ENCODE data around the gene D2HGDH.

Gene D2HGDH

DNA sequence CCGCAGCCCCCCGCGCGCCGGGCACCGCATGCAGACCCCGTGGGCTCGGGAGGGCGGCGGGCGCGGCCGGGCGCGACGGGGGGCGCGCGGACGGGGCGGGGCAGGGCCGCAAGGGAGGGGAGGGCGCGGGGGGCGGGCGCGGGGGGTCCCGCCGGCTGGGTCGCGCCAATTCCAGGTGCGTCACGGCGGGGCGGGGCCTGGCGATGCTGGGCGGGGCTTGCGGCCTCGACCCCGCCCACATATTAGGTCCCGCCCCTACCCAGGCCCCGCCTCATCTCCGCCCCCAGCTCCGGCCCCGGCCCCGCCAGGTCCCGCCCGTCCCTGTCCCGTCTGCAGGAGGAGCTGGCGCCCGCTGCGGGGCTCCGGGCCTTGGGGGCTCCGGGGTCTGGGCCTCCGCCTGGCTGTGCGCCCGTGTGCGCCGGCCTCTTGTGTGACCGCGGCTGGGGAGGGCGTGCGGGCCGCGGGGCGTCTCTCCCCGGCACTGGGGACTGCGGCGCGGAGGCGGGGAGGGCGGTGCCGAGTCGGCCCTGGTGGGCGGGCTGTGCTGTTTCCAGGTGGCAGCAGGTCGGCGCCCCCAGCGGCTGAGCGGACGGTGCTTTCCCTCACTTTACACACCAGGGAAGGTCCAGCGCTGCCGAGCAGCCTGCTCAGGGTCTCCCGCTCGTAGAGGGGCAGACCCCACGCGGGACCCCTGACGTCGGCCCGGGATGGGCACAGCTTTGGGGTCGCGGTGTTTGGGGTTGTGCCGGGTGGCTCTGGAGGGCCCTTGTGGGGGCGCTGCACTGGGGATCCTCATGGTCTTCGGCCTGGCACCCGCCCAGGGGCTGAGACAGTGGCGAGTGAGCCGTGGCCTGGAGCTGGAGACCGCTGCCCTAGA is 32.0 kb upstream of the D2HGDH start:
- Histone ChIP-seq H3K4me2 (ENCODE audit: low read length) (peak overlapping the region; percentile 75), H3K79me2 (ENCODE audit: control insufficient read depth, low read length) (peaks cover 34% of the 10 kb centered on the region), H3K9me3 (ENCODE audit: control insufficient read depth, insufficient read depth, low read length) (peaks cover 11% of the 10 kb centered on the region), H3K27me3 (ENCODE audit: control insufficient read depth, low read length) (no peaks in the 10 kb centered on the region), H4K20me1 (ENCODE audit: control insufficient read depth, insufficient read depth, low read depth, low read length) (0 out of 2 replicates have a peak, but pooled peaks cover 4% of the 10 kb centered on the region), H3K36me3 (ENCODE audit: control insufficient read depth, low read length) (peaks cover 33% of the 10 kb centered on the region), H3K4me1 (ENCODE audit: control insufficient read depth, low read length) (peaks cover 20% of the 10 kb centered on the region), H3K4me3 (ENCODE audit: low read length) (peak overlapping the region; percentile 88), H3F3A (ENCODE audit: control insufficient read depth, insufficient read depth) (peaks cover 20% of the 10 kb centered on the region), H3K9me2 (replicated peaks; ENCODE audit: control insufficient read depth, low read length) (no peaks in the 10 kb centered on the region), H3K27ac (ENCODE audit: low read depth, low read length) (peak overlapping the region; percentile 83)
- no peak for TF ChIP-seq EZH2phosphoT487 (IDR thresholded peaks at IDR 0.05; ENCODE audit: borderline replicate concordance, low read length)
- TF ChIP-seq, protein P1, sequence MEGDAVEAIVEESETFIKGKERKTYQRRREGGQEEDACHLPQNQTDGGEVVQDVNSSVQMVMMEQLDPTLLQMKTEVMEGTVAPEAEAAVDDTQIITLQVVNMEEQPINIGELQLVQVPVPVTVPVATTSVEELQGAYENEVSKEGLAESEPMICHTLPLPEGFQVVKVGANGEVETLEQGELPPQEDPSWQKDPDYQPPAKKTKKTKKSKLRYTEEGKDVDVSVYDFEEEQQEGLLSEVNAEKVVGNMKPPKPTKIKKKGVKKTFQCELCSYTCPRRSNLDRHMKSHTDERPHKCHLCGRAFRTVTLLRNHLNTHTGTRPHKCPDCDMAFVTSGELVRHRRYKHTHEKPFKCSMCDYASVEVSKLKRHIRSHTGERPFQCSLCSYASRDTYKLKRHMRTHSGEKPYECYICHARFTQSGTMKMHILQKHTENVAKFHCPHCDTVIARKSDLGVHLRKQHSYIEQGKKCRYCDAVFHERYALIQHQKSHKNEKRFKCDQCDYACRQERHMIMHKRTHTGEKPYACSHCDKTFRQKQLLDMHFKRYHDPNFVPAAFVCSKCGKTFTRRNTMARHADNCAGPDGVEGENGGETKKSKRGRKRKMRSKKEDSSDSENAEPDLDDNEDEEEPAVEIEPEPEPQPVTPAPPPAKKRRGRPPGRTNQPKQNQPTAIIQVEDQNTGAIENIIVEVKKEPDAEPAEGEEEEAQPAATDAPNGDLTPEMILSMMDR (IDR thresholded peaks at IDR 0.05; ENCODE audit: low read depth, low read length, poor library complexity, severe bottlenecking), result peak; percentile 89

DNA sequence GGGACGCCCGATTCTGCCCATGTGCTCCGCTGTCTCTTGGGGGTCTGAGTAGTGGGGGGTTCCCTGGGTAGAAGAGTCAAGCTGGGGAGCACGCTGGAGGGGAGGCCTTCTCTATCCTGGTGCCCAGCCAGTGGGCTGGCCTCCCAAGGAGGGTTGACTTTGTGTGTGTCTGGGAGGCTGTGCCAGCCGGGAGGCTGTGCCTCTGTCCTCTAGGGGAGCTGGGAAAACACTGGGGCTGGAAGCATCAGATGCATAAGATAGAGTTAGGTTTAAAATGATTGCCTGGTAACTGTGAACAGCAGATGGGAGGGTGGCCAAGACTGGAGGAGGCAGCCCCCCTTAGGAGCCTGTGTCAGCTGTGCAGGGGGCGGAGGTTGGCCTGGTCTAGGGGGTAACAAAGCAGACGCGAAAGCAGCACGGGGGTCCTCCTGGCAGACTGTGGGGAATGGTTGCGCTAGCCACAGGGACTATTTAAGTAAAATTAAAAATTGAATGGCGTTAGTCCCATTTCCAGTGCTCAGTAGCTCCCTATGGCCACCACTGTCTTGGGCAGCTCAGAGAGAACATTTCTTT is 31.3 kb upstream of the D2HGDH start:
- Histone ChIP-seq H3K9me2 (replicated peaks; ENCODE audit: control insufficient read depth, low read length) (no peaks in the 10 kb centered on the region), H3F3A (ENCODE audit: control insufficient read depth, insufficient read depth) (peaks cover 16% of the 10 kb centered on the region), H3K27ac (ENCODE audit: low read depth, low read length) (no peak overlapping the region), H3K79me2 (ENCODE audit: control insufficient read depth, low read length) (peaks cover 34% of the 10 kb centered on the region), H3K4me2 (ENCODE audit: low read length) (peak overlapping the region; percentile 75), H3K9me3 (ENCODE audit: control insufficient read depth, insufficient read depth, low read length) (peaks cover 11% of the 10 kb centered on the region), H4K20me1 (ENCODE audit: control insufficient read depth, insufficient read depth, low read depth, low read length) (0 out of 2 replicates have a peak, but pooled peaks cover 4% of the 10 kb centered on the region), H3K4me1 (ENCODE audit: control insufficient read depth, low read length) (peaks cover 20% of the 10 kb centered on the region), H3K27me3 (ENCODE audit: control insufficient read depth, low read length) (no peaks in the 10 kb centered on the region), H3K36me3 (ENCODE audit: control insufficient read depth, low read length) (peaks cover 38% of the 10 kb centered on the region), H3K4me3 (ENCODE audit: low read length) (peak overlapping the region; percentile 81)
- TF ChIP-seq EZH2phosphoT487 (IDR thresholded peaks at IDR 0.05; ENCODE audit: borderline replicate concordance, low read length), result no peak
- TF ChIP-seq, protein P1 (IDR thresholded peaks at IDR 0.05; ENCODE audit: low read depth, low read length, poor library complexity, severe bottlenecking), result no peak

DNA sequence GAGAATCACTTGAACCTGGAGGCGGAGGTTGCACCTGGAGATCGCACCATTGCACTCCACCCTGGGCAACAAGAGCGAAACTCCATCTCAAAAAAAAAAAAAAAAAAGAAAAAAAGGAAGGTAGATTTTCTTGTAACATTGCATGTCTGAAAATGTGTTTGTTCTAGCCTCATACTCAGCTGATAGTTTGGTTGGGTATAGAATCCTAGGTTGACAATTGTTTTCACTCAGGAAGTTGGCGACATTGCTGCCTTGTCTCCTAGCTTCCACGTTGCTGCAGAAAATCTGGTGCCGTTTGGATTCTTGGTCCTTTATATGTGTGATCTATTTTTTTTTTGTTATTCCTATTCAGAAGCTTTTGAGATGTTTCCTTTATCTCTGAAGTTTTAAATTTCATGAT is 27.9 kb upstream of the D2HGDH start:
- peaks cover 29% of the 10 kb centered on the region for H3K79me2 ChIP-seq (ENCODE audit: control insufficient read depth, low read length)
- H4K20me1 ChIP-seq (ENCODE audit: control insufficient read depth, insufficient read depth, low read depth, low read length), result 0 out of 2 replicates have a peak, but pooled peaks cover 4% of the 10 kb centered on the region
- peaks cover 11% of the 10 kb centered on the region for H3K4me1 ChIP-seq (ENCODE audit: control insufficient read depth, low read length)
- TF ChIP-seq, protein P1 (IDR thresholded peaks at IDR 0.05; ENCODE audit: low read depth, low read length, poor library complexity, severe bottlenecking), result no peak
- no peak for TF ChIP-seq EZH2phosphoT487 (IDR thresholded peaks at IDR 0.05; ENCODE audit: borderline replicate concordance, low read length)
- H3K4me2 ChIP-seq (ENCODE audit: low read length), result no peak overlapping the region
- peaks cover 11% of the 10 kb centered on the region for H3K9me3 ChIP-seq (ENCODE audit: control insufficient read depth, insufficient read depth, low read length)
- no peaks in the 10 kb centered on the region for H3K27me3 ChIP-seq (ENCODE audit: control insufficient read depth, low read length)
- H3K36me3 ChIP-seq (ENCODE audit: control insufficient read depth, low read length), result peaks cover 64% of the 10 kb centered on the region
- H3K27ac ChIP-seq (ENCODE audit: low read depth, low read length), result no peak overlapping the region
- no peak overlapping the region for H3K4me3 ChIP-seq (ENCODE audit: low read length)
- no peaks in the 10 kb centered on the region for H3F3A ChIP-seq (ENCODE audit: control insufficient read depth, insufficient read depth)
- no peaks in the 10 kb centered on the region for H3K9me2 ChIP-seq (replicated peaks; ENCODE audit: control insufficient read depth, low read length)

Data from DOHH2 (cell line).